Kidney (tissue), 14 donors: ENCODE data around the gene TOP2A. TPM values are rescaled to one million over a fixed set of nuclear protein-coding genes. Genes with fewer than 3 reads are reported as not detected.
A peak's percentile ranks its signal among the peaks of the same experiment; 100 is the strongest.

Experiments used
- DNase-seq, 5 donors: peaks; one replicate each; pipeline ENCODE4 v3.0.0-alpha.2; 2013 to 2020
- FAIRE-seq: peaks from 2 replicates; lab custom pipeline; 2012; peaks lifted over from hg19 to GRCh38; lab: Jason Lieb, UNC
- H3K27ac ChIP-seq, 2 donors: one replicate each; pipeline ENCODE4 v1.7.0; 2013; ENCODE audit warnings: low read depth in 2 of 2, low read length in 2 of 2, inconsistent platforms in 1 of 2
- H3K27me3 ChIP-seq: one replicate; pipeline ENCODE4 v1.7.1; 2013; ENCODE audit warnings: low read length, inconsistent platforms; ENCODE audit not compliant: control insufficient read depth, insufficient read depth
- H3K36me3 ChIP-seq, 3 donors: one replicate each; pipeline versions ENCODE4 v1.7.0 to v1.7.1; 2013; ENCODE audit warnings: low read length in 3 of 3, control low read depth in 1 of 3, inconsistent platforms in 1 of 3; ENCODE audit not compliant: insufficient read depth in 3 of 3, control insufficient read depth in 2 of 3
- H3K4me1 ChIP-seq, 3 donors: one replicate each; pipeline versions ENCODE4 v1.7.0 to v1.7.1; 2013; ENCODE audit warnings: low read length in 3 of 3, inconsistent platforms in 1 of 3, low read depth in 1 of 3; ENCODE audit not compliant: control insufficient read depth in 2 of 3, insufficient read depth in 2 of 3
- H3K4me3 ChIP-seq, 3 donors: one replicate each; pipeline versions ENCODE4 v1.7.0 to v1.8.1; 2013; ENCODE audit warnings: low read length in 3 of 3, control low read depth in 1 of 3, inconsistent platforms in 1 of 3
- H3K9ac ChIP-seq, 3 donors: one replicate each; pipeline versions ENCODE4 v1.7.0 to v1.7.1; 2013; ENCODE audit warnings: low read length in 3 of 3, control low read depth in 1 of 3, inconsistent platforms in 1 of 3
- H3K9me3 ChIP-seq, 3 donors: one replicate each; pipeline versions ENCODE4 v1.7.0 to v1.7.1; 2013; ENCODE audit warnings: low read length in 3 of 3, control low read depth in 1 of 3, inconsistent platforms in 1 of 3; ENCODE audit not compliant: control insufficient read depth in 2 of 3, insufficient read depth in 1 of 3
- intact Hi-C: fragments of 100-400 bp; cut with DNase I; formaldehyde crosslinking; loops from one replicate; pipeline ENCODE4 v1.11.1; 2022
- polyA plus RNA-seq: library from polyadenylated mRNA; stranded (reverse); fragments of 350-450 nt; fragmentation: Illumina TruSeq; extraction: RNeasy Lipid Tissue Mini Kit (QIAGEN cat#74804); gene quantifications from one replicate; pipeline ENCODE4 v1.2.3, GENCODE V29; 2014; ENCODE audit warnings: low read depth, low replicate concordance; ENCODE audit not compliant: insufficient read depth
- total RNA-seq: library from RNA; stranded (reverse); fragmentation: NEBNext Ultra II Directional; extraction: Animal tissue kit (Norgen Biotek cat#: 25700); gene quantifications from one replicate; pipeline ENCODE4 v1.2.1, GENCODE V29; 2021
- TF ChIP-seq, protein P1 (sequence below): IDR thresholded peaks from 3 replicates; pipeline ENCODE4 v1.5.1; 2012; ENCODE audit warnings: mild to moderate bottlenecking, moderate library complexity, borderline replicate concordance; ENCODE audit not compliant: insufficient read depth; ENCODE audit errors: extremely low read depth
- donor health status: control.
- donor health status: control.
- donor health status: control.
- donor health status: control.
- donor health status: control.
- donor health status: DM: yes; HTN: yes; CAD: no.
- donor health status: Normal renal cell carcinoma (clear cell type).

TOP2A gene
- total and polyA plus RNA-seq, 2 donors from 2014 or later = 0.82 to 2.7 TPM

DNA sequence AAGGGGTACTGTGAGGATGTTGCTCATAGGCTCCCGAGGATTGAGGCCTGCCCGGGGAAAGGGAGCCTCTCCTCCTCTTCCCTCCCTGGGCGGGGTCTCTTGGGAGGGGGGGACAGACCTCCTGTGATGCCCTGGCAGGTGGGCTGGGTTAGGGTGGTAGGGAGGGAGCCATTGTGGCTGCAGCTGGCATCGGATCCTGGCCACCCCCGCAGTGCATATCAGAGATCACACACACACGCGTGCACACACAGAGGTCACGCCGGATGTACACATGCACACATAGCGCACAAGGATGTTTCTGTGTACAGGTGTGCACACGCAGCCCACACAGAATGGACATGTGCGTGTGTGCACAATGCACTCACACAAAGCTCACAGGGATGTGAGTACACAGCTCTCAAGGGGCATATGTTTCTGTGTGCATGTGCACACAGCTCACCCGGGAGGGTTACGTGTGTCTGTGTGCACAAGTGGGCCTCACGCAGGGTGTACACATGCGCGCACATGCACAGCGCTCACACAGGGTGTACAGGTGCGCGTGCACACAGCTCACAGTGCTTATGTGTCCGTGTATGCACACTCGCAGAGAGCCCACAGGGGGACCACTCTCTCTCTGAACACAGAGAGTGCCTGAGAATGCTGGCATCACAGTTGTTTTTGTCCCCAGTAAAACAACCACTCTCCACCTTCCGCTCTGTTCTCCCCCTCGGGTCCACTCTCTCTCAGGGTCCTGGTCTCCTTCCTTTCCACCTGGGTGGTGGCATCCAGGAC lies 55.6 kb downstream of the TOP2A start:
- intact Hi-C loops = loop anchor here (10.0 kb wide), 1 partner anchor 53 kb away; the partner anchor contains the start of gene TOP2A
- Histone ChIP-seq H3K9ac (no peak overlapping the region), H3K4me3 (peak overlapping the region in 1 of 3 donors; percentile 37), H3K9me3 (no peaks in the 10 kb centered on the region), H3K4me1 (peaks cover 0 to 4% (median 3%) of the 10 kb centered on the region in 3 donors), H3K27ac (no peak overlapping the region), H3K27me3 (peaks cover 5% of the 10 kb centered on the region), H3K36me3 (no peaks in the 10 kb centered on the region)
- TF ChIP-seq, protein P1, sequence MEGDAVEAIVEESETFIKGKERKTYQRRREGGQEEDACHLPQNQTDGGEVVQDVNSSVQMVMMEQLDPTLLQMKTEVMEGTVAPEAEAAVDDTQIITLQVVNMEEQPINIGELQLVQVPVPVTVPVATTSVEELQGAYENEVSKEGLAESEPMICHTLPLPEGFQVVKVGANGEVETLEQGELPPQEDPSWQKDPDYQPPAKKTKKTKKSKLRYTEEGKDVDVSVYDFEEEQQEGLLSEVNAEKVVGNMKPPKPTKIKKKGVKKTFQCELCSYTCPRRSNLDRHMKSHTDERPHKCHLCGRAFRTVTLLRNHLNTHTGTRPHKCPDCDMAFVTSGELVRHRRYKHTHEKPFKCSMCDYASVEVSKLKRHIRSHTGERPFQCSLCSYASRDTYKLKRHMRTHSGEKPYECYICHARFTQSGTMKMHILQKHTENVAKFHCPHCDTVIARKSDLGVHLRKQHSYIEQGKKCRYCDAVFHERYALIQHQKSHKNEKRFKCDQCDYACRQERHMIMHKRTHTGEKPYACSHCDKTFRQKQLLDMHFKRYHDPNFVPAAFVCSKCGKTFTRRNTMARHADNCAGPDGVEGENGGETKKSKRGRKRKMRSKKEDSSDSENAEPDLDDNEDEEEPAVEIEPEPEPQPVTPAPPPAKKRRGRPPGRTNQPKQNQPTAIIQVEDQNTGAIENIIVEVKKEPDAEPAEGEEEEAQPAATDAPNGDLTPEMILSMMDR = no peak
- no peak for FAIRE-seq
- peak in 2 of 5 donors; percentile 58 to 62 for DNase-seq

DNA sequence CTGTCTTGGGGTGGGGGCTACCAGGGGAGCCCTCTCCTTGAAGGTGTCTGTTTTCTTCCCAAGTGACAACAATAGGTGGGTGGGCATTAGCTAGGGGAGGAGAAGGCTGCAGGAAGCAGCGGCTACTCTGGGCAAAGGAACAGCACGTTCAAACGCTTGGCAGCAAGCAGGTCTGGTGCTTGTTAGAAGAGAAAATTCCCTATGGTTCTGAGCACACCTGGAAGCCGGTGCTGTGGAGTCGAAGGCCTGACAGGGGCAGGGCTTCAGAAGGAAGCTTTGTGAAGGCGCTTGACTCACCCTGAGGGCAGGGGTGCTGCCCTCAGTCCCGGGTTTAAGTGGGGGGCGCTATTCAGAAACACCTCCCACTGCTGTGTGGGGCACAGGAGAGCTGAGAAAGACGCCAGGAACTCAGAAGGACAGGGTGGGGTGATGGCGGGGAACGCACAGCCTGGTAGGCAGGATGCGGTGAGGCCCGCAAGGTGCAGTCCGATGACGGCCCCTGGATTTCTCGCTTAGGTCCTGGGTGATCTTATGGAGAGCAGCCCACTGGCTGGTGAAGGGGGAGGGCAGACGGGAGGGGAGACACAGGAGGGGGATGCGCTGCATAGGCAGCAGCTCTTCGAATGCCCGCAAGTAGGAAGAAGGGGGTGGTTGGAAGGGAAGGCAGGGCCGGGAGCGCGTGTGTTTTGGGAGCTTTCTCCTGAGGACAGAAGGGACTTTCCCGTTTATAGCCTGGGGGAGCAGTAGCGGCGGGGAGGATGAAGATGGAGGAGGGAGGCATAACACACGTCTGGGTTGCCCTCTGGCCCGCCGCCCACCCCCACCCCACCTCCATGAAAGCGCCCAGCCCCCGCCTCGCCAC lies 56.4 kb downstream of the TOP2A start:
- no peak for FAIRE-seq
- H3K4me3 ChIP-seq = no peak overlapping the region
- intact Hi-C loops = loop anchor here (10.0 kb wide), 1 partner anchor 54 kb away; the partner anchor contains the start of gene TOP2A
- no peak overlapping the region for H3K27ac ChIP-seq
- no peak overlapping the region for H3K9ac ChIP-seq
- no peaks in the 10 kb centered on the region for H3K9me3 ChIP-seq
- no peaks in the 10 kb centered on the region for H3K36me3 ChIP-seq
- peaks cover 0 to 4% (median 3%) of the 10 kb centered on the region in 3 donors for H3K4me1 ChIP-seq
- TF ChIP-seq, protein P1 = no peak
- peaks cover 5% of the 10 kb centered on the region for H3K27me3 ChIP-seq
- peak in 1 of 5 donors; percentile 55 for DNase-seq

GRCh38 chr17:40360091-40360490 lies 57.6 kb downstream of the TOP2A start:
- Histone ChIP-seq H3K27ac (no peak overlapping the region), H3K4me3 (no peak overlapping the region), H3K4me1 (peaks cover 0 to 10% (median 3%) of the 10 kb centered on the region in 3 donors), H3K36me3 (peaks cover 0 to 5% (median 3%) of the 10 kb centered on the region in 3 donors), H3K9ac (no peak overlapping the region), H3K9me3 (no peaks in the 10 kb centered on the region), H3K27me3 (peaks cover 5% of the 10 kb centered on the region)
- DNase-seq = peak in 1 of 5 donors; percentile 68
- TF ChIP-seq, protein P1 = no peak
- intact Hi-C loops = loop anchor here (10.0 kb wide), 1 partner anchor 55 kb away; the partner anchor contains the start of gene TOP2A
- FAIRE-seq = no peak
